Stimulated activated CD4-positive, alpha-beta T cell treated with anti-CD3 and anti-CD28 coated beads, Interleukin-15, amount 100 ng/mL, for 1 hour (primary cell): ENCODE measurements around the gene POTEM.
"Not testable (repeated sequence)": the region's sequence is repeated elsewhere in the genome, so short reads cannot be mapped to it uniquely, and the experiment has no call there.

ENCODE experiments used
- DNase-seq, 2 donors: peaks; one replicate each; pipeline ENCODE4 v3.0.0-alpha.2; 2020; ENCODE audit warnings: low read depth in 1 of 2, low spot score in 1 of 2

Gene POTEM

DNA sequence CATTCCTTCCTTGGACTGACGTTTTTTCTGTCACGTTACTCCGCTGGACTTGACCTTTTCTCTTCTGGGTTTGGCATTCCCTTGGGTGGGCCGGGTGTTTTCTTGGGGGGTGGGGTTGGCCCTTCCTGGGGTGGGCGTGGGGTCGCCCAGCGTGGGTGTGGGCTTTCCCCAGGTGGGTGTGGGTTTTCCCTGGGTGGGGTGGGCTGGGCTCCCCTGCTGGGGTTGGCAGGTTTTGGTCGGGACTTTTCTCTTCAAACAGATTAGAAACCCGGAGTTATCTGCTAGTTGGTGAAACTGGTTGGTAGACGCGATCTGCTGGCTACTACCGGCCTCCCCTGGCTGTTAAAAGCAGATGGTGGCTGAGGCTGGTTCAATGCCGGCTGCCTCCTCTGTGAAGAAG lies at the start of gene POTEM:
Gene POTEM, plus strand, starts transcription at position 301 of the 400 bp plus-strand sequence. Its CDS starts 52 bp downstream, at position 353.
- DNase-seq: not testable (repeated sequence)

DNA sequence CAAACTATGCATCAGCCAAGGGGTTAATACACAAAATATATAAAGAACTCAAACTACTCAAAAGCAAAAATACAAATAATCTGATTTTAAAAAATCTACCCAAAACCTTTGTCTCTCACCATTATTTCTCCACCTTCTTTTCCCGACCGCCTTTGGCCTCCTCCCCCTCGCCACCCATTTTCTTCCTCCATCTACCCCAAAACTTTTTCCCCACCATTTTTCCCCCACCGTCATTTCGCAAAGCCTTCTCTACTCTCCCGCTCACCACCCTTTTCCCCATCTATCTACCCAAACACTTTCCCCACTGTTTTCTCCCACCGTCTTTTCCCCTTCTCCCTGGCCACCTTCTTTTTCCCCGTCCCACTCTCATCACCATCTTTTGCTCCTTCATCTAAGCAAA lies 48.9 kb upstream of the POTEM start:
- not testable (repeated sequence) for DNase-seq

DNA sequence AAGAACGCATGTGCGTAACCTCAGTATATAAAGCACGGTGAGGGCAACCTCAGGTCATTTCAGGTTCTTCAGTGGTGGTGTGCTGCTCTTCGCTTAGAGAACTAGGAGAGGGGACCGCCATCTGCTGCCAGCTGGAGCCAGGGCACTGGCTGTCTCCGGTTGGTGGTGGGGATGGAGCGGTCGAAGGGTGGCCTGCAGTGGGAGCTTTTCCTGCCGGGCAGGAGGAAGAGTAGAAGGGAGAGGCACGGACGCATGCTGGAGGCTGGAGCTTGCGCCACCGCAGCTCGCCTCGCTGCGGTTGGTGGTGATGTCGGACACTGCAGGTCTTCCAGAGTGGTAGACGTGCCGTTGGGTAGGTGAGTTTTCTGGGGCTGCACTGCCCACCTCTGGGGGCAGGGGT lies 47.2 kb upstream of the POTEM start:
- DNase-seq: not testable (repeated sequence)

DNA sequence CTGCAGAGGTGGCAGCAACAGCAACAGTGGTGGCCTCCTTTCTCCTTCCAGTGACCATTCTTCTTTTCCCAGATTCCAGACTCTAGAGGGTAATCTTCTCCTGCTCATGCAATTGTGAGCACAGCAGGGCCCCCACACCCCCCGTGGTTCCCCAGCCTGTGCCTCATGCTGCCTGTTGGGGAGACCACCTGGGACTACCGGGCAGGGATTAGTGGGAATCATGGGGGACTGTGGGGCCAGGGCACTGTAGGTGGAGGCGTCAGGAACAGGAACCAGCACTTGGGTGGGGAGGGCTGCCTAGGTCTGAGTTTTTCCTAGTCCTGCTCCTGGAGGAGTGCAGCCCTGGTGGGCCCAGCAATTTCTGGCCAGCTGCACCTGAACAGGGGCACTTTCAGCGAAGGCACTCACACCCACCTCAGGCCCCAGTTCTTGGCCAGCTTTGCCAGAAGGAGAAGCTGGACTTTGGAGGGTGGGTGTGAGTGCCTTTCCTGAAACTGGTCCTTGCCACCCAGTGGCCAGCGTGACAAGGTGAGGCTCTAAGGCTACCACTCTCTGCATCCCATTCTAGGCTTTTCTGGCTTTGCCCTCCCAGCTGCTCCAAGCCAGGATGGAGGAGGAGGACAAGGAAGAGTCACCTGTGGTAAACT lies 46.1 kb upstream of the POTEM start:
- not testable (repeated sequence) for DNase-seq

DNA sequence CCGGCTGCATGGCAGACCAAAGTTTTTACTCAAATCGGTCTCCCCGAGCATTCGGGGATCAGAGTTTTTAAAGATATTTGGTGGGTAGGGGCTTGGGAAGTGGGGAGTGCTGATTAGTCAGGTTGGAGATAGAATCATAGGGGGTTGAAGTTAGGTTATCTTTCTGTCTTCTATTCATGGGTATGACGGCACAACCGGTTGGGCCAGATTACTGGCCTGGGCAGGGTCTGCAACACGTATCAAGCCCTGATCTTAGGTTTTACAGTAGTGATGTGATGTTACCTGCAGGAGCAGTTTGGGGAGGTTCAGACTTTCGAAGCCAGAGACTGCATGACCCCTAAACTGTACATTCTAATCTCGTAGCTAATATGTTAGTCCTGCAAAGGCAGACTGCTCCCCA lies 30.4 kb upstream of the POTEM start:
- not testable (repeated sequence) for DNase-seq

DNA sequence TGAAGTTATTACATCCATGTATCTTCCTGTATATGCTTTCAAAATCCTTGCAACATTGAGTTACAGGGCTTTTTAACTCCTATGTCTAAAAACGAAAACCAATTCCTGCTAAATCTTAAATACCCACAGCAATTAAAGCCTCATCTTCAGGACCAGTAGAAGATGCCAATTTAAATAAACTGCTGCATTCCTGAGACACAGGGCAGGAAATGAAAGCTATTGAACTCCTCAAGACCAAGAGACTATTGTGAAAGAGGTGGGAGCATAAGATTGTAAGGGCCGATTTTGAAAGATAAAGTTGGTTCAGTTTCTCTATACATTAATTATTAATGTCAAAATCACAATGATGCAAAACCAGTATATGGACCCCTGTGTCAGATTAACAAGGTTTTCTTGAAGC lies 28.5 kb upstream of the POTEM start:
- DNase-seq: not testable (repeated sequence)

DNA sequence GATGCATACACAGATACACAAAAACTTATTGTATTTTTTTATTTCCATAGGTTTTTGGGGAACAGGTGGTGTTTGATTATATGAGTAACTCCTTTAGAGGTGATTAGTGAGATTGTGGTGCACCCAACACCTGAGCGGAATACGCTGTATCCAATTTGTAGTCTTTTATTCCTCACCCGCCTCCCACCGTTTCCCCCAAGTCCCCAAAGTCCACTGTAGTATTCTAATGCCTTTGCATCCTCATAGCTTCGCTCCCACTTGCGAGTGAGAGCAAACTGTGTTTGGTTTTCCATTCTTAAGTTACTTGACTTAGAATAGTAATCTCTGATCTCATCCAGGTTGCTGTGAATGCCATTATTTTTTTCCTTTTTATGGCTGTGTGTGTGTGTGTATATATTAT lies 17.3 kb upstream of the POTEM start:
- not testable (repeated sequence) for DNase-seq

DNA sequence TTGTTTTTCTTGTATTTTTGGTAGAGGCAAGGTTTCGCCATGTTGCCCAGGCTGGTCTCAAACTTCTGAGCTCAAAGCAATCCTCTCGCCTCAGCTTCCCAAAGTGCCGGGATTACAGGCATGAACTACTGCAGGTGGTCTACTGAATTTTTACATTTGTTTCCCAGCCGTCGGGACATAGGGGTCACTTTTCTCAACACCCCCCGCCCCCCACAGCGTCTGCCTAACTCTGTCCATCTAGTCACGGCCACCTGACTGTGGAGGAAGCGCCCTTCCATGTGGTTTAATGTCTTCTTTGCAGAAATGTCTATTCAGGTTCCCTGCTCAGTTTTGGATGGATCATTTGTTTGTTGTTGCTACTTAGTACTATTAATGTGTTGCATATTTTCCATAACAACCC lies 14.1 kb upstream of the POTEM start:
- DNase-seq: not testable (repeated sequence)

DNA sequence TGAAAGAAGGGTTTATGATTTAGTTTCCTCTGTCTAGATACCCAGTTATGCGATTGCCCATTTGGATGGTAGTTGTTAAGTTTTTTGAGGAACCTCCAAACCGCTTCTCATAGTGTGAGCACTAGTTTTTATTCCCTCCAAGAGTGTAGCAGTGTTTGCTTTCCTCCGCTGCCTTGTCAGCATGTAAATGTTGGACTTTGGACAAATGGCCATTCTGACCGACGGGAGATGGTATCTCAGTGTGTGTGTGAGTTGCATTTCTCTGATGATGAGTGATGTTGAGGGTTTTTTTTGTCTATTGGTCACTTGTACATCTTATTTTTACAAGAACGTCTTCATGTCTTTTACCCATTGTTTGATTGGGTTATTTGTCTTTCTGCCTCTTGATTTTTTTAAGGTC lies 11.4 kb upstream of the POTEM start:
- DNase-seq: not testable (repeated sequence)

DNA sequence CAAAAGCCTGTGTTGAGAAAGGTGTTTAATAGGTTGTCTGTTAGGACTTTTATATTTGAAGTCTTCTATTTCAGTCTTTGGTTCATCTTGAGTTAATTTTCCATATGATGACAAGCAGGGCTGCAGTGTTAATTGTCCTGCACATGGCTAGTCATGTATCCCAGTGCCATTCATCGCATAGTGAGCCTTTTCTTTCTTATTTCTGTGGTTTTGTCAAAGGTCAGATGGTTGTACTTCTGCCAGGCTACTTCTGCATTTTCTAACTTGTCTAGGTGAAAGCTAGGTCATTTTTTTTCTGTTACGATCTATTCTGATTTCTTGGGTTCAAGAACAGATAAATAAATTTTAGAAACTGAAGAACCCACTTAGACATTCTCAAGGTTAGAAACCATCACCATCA lies 5.7 kb upstream of the POTEM start:
- not testable (repeated sequence) for DNase-seq

DNA sequence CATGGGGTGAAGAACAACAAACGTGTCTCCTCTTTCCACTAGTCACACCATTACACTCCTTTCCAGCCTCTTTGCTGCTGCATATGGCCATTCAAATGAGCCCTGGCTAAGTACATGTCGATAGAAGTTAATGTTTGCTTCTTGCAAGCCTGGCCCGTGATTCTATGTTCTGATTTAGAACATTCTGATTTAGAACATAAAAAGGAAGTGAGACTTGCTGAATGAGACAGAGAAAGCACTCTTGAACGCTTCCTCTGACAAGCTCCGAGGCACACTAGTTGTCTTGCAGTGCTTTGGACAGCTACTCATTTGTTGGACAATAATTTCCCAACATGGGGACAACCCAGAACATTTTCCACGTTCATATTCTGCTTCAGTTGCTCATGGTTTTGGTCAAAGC lies 5.1 kb upstream of the POTEM start:
- not testable (repeated sequence) for DNase-seq

DNA sequence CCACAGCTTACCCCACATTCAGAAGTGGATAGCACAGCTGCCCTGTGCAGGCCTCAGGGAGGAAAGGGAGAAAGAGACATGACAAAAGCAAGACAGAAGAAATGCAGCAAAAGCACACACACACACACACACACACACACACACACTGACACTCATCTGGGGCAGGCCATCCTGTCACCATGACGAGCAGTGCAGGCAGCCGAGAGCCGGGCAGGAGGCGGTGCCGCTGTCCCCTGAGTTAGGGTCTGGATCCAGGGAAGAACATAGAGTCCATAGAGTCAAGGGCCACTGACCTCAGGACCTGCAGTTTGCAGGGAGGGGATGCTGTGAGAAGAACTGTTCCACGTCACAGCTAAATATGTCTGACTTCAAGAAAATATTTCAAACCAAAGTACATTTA lies 4.0 kb upstream of the POTEM start:
- not testable (repeated sequence) for DNase-seq

DNA sequence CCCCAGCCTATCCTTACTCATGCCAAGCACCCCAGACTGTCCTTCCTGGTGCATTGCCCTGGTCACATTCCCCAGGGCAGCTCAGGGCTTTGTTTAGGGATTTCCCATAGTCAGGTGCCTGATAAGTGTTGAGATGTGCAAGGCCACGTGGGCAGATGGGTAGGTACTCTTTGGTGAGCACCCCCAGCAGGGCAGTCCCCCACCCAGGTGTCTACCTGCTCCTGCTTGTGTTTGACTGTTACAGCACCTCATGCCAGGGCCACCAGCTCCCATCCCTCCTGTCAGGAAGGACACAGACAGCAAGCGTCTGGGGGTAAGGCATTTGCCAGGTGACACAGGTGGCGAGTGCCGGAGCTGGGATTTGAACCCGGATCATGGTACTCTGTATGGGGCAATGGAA lies 2.4 kb upstream of the POTEM start:
- DNase-seq: not testable (repeated sequence)

DNA sequence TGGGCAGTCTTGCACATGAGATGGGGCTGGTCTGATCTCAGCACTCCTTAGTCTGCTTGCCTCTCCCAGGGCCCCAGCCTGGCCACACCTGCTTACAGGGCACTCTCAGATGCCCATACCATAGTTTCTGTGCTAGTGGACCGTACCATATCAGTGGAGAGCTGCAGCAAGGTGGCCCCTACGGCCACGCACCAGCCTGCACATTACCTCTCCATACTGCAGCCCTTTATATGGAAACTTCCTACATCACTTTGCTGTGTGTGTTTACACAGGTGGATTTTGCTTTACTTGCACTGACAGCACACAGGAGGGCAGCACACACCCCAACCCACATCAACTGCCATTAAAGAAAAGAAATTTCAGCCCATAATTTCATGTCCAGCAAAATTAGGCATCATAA lies 35.3 kb downstream of the POTEM start:
- not testable (repeated sequence) for DNase-seq

DNA sequence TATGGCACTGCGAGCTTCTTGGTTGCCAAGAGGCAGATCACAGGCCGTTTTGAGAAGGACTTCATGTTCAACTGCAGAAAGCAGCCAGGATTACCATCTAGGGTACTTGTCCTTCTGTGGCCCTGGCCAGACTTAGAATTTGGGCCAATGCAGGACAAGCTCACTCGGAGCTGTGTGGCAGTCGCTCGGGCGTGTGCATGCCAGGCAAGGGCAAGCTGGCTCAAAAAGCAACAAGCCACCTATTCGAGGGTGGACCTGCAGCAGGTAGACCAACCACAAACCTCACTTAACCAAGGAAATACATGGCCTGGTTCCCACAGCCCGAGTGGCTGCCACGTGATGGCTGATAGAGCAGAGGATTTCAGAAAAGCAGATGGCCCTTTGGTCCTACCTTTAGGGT lies 39.3 kb downstream of the POTEM start:
- DNase-seq: not testable (repeated sequence)

DNA sequence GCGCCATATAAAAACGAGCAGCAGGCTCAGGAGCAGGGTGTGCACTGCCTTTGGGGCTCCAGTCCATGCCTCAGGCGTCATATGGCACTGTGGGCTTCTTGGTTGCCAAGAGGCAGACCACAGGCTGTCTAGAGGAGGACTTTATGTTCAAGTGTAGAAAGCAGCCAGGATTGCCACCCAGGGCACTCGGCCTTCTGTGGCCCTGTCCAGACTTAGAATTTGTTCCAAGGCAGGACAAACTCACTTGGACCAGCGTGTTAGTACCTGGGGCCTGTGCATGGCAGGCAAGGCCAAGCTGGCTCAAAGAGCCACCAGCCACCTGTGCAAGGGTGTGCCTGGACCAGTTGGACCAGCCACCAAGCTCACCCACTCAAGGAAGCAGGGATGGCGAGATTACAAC lies 40.4 kb downstream of the POTEM start:
- peak in 1 of 2 donors; percentile 1 for DNase-seq

DNA sequence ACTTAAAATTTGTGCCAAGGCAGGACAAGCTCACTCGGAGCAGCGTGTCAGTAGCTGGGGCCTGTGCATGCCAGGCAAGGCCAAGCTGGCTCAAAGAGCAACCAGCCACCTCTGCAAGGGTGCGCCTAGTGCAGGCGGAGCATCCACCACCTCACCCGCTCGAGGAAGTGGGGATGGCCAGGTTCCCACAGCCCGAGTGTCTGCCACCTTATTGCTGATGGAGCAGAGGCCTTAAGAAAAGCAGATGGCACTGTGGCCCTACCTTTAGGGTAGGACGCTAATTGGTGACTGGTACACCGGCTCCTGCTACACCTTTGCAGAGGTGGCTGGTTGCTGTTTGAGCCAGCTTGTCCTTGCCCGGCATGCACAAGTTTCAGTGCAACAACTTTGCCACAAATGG lies 43.8 kb downstream of the POTEM start:
- not testable (repeated sequence) for DNase-seq

DNA sequence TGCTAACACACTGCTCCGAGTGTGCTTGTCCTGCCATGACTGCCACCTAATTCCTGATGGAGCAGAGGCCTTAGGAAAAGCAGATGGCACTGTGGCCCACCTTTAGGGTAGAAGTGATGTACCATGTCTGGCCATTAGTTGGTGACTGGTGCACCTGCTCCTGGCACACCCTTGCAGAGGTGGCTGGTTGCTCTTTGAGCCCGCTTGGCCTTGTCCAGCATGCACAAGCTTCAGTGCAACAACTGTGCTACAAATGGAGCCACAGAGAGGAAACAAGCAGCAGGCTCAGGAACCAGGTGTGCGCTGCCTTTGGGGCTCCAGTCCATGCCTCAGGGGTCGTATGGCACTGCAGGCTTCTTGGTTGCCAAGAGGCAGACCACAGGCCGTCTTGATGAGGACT lies 44.5 kb downstream of the POTEM start:
- DNase-seq: not testable (repeated sequence)

DNA sequence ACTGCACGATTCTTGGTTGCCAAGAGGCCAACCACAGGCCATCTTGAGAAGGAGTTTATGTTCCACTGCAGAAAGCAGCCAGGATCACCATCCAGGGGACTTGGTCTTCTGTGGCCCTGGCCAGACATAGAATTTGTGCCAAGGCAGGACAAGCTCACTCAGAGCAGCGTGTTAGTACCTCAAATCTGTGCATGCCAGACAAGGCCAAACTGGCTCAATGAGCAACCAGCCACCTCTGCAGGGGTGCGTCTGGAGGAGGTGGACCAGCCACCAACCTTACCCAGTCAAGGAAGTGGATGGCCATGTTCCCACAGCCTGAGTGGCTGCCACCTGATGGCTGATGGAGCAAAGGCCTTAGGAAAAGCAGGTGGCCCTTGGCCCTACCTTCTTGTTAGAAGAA lies 48.0 kb downstream of the POTEM start:
- not testable (repeated sequence) for DNase-seq

DNA sequence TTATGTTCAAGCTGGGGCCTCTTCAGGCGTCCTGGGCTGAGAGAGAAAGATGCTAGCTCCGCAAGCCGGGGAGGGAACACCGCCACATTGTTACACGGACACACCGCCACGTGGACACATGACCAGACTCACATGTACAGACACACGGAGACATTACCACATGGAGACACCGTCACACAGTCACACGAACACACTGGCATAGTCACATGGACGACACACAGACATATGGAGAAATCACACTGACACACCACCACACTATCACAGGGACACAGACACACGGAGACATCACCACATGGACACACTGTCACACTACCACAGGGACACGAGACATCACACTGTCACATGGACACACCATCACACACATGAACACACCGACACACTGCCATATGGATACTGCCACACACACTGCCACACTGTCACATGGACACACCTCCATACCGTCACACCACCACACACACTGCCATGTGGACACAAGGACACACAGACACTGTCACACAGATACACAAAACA lies 57.9 kb downstream of the POTEM start:
- not testable (repeated sequence) for DNase-seq

DNA sequence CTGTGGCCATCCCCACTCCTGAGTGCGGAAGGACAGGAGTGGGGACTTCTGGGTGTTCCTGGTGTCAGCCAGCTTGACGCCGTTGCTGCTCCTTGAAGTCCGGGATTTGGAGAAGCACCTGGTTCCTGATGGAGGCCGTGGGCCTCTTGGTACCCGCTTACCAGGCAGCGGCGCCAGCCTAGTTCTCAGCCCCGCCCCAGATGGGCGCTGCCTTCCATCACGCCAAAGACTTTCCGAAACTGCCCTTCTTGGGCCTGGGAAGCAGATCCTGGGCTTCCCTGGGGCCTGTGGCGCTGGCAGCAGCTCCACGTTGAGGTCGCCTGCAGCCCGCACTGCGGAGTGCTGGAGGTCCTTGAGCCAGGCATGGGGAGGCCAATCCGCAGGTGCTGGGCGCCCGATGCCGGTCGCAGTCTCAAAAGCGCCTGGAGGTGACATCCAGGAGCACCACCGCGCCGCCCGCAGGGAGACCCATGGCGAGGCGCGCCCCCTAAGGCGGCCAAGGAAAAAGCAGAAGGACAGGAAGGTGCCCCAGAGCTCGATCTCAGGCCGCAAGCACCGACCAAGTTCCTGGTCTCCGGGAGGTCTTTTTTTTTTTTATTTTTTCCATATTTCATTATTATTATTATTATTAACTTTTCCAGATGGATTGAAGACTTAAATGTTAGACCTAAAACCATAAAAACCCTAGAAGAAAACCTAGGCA lies 59.6 kb downstream of the POTEM start:
- DNase-seq: not testable (repeated sequence)

DNA sequence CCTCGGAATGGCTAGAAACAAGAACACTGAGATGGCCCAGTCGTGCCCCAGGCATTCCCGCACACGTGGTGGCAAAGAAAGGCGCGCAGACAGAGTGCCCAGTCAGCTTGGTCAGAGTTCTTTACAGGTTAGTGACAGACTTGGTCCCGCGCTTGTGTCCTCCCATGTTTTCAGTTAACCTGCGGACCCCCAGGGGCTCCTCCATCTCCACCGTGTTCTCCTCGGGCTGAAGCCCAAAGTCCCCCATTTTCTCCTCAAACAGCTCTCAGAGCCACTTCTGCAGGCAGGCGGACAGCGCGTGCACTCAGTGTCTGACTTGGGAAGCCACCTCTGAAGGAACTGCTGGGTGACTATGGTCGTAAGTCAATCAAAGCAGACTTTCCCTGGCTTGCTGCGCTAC lies 60.7 kb downstream of the POTEM start:
- not testable (repeated sequence) for DNase-seq
